ENCODE measurements around the gene EID3.

- no peak for TF ChIP-seq CTCF (IDR thresholded peaks at IDR 0.05; ENCODE audit: insufficient read depth, low read length, poor library complexity, severe bottlenecking)
- TF ChIP-seq EZH2phosphoT487 (conservative IDR thresholded peaks at IDR 0.05; ENCODE audit: low read length): no peak
Observed at GRCh38 chr12:104280717-104281458, 22.7 kb upstream of the EID3 start.
